Measurements from ENCODE around the gene PKP3. TPM values are rescaled to one million over a fixed set of nuclear protein-coding genes. Genes with fewer than 3 reads are reported as not detected.
"Not testable (repeated sequence)": the region's sequence is repeated elsewhere in the genome, so short reads cannot be mapped to it uniquely, and the experiment has no call there.

Gene PKP3
- total RNA-seq, 4 donors from 2014 or later = 0.46 to 5.1 (median 1.5) TPM; not detected in 1

GRCh38 chr11:384511-384910 lies 9.5 kb upstream of the PKP3 start:
- H3K9me3 ChIP-seq = no peaks in the 10 kb centered on the region
- DNase-seq = no peak
- intact Hi-C loops (cut with DNase I; ENCODE audit: low total_unique reads) = no loop called here
- no peak for TF ChIP-seq POLR2A (IDR thresholded peaks at IDR 0.05)
- TF ChIP-seq CTCF (IDR thresholded peaks at IDR 0.05) = no peak
- no peaks in the 10 kb centered on the region for H3K36me3 ChIP-seq
- H3K27me3 ChIP-seq = no peaks in the 10 kb centered on the region
- no peak overlapping the region for H3K4me3 ChIP-seq
- no peaks in the 10 kb centered on the region for H3K4me1 ChIP-seq
- no peak overlapping the region for H3K27ac ChIP-seq

- no peak overlapping the region for H3K4me3 ChIP-seq
- H3K27ac ChIP-seq = no peak overlapping the region
- no peak for DNase-seq
- no peak for TF ChIP-seq CTCF (IDR thresholded peaks at IDR 0.05)
- no peak for TF ChIP-seq POLR2A (IDR thresholded peaks at IDR 0.05)
- no peaks in the 10 kb centered on the region for H3K4me1 ChIP-seq
- H3K36me3 ChIP-seq = no peaks in the 10 kb centered on the region
- intact Hi-C loops (cut with DNase I; ENCODE audit: low total_unique reads) = no loop called here
- no peaks in the 10 kb centered on the region for H3K27me3 ChIP-seq
- no peaks in the 10 kb centered on the region for H3K9me3 ChIP-seq
Measured at GRCh38 chr11:385594-386351, 8.2 kb upstream of the PKP3 start.

- H3K27me3 ChIP-seq = no peaks in the 10 kb centered on the region
- intact Hi-C loops (cut with DNase I; ENCODE audit: low total_unique reads) = no loop called here
- DNase-seq = no peak
- H3K27ac ChIP-seq = no peak overlapping the region
- H3K4me3 ChIP-seq = no peak overlapping the region
- H3K9me3 ChIP-seq = no peaks in the 10 kb centered on the region
- no peaks in the 10 kb centered on the region for H3K36me3 ChIP-seq
- TF ChIP-seq CTCF (IDR thresholded peaks at IDR 0.05) (no peak), POLR2A (IDR thresholded peaks at IDR 0.05) (no peak)
- no peaks in the 10 kb centered on the region for H3K4me1 ChIP-seq
Measured at GRCh38 chr11:386483-386882, 7.5 kb upstream of the PKP3 start.

- H3K27ac ChIP-seq = no peak overlapping the region
- H3K36me3 ChIP-seq = no peaks in the 10 kb centered on the region
- H3K27me3 ChIP-seq = no peaks in the 10 kb centered on the region
- H3K4me1 ChIP-seq = no peaks in the 10 kb centered on the region
- DNase-seq = no peak
- no peaks in the 10 kb centered on the region for H3K9me3 ChIP-seq
- no peak overlapping the region for H3K4me3 ChIP-seq
- intact Hi-C loops (cut with DNase I; ENCODE audit: low total_unique reads) = no loop called here
- no peak for TF ChIP-seq POLR2A (IDR thresholded peaks at IDR 0.05)
- no peak for TF ChIP-seq CTCF (IDR thresholded peaks at IDR 0.05)
Measured at GRCh38 chr11:387193-387793, 6.7 kb upstream of the PKP3 start.

GRCh38 chr11:389369-389768 lies 4.6 kb upstream of the PKP3 start:
- intact Hi-C loops (cut with DNase I; ENCODE audit: low total_unique reads); H3K9me3 ChIP-seq; H3K36me3 ChIP-seq; H3K27me3 ChIP-seq; H3K4me3 ChIP-seq; H3K27ac ChIP-seq; DNase-seq; H3K4me1 ChIP-seq: not testable (repeated sequence)
